ENCODE measurements around the gene KIF26B.

GRCh38 chr1:245440922-245441321, 286.1 kb downstream of the KIF26B start:
- TF ChIP-seq EZH2phosphoT487 (IDR thresholded peaks at IDR 0.05; ENCODE audit: insufficient read depth, low read depth) (no peak), EZH2 (IDR thresholded peaks at IDR 0.05; ENCODE audit: insufficient read depth, poor library complexity, severe bottlenecking) (no peak)

Data from GM23248 (cell line).